GM21360 (cell line): ENCODE results near the gene F10.
"Not testable (repeated sequence)": the region's sequence is repeated elsewhere in the genome, so short reads cannot be mapped to it uniquely, and the experiment has no call there.

Experiments used
- ATAC-seq: cut with Tn5 transposase; IDR thresholded peaks from one replicate; pipeline ENCODE4 v1.9.1; 2021; ENCODE audit warnings: mild to moderate bottlenecking, moderate library complexity; ENCODE audit not compliant: unreplicated experiment

F10 gene

GRCh38 chr13:113098162-113098732 is 24.4 kb upstream of the F10 start:
- ATAC-seq = no peak

- ATAC-seq = no peak
Observed at GRCh38 chr13:113099142-113099541, 23.5 kb upstream of the F10 start.

- not testable (repeated sequence) for ATAC-seq
Observed at GRCh38 chr13:113102302-113102701, 20.3 kb upstream of the F10 start.

- ATAC-seq = no peak
Observed at GRCh38 chr13:113102727-113103126, 19.9 kb upstream of the F10 start.

GRCh38 chr13:113103646-113104045 is 19.0 kb upstream of the F10 start:
- no peak for ATAC-seq

- ATAC-seq = no peak
Observed at GRCh38 chr13:113105032-113105920, 17.3 kb upstream of the F10 start, which contains the start of gene F7. Gene F7, plus strand, starts transcription at chr13:113105791. Its CDS starts 51 bp downstream, at chr13:113105842.

GRCh38 chr13:113105921-113106452 is 16.6 kb upstream of the F10 start:
- no peak for ATAC-seq

GRCh38 chr13:113106711-113107351 is 15.8 kb upstream of the F10 start:
- no peak for ATAC-seq

- not testable (repeated sequence) for ATAC-seq
Observed at GRCh38 chr13:113108521-113108920, 14.1 kb upstream of the F10 start.

GRCh38 chr13:113109151-113110047 is 13.2 kb upstream of the F10 start:
- no peak for ATAC-seq

GRCh38 chr13:113110048-113110851 is 12.3 kb upstream of the F10 start:
- no peak for ATAC-seq

GRCh38 chr13:113110852-113111315 is 11.7 kb upstream of the F10 start:
- no peak for ATAC-seq

GRCh38 chr13:113111821-113112220 is 10.8 kb upstream of the F10 start:
- ATAC-seq = not testable (repeated sequence)

- ATAC-seq = not testable (repeated sequence)
Observed at GRCh38 chr13:113112475-113112874, 10.1 kb upstream of the F10 start.

GRCh38 chr13:113112893-113113845 is 9.4 kb upstream of the F10 start:
- ATAC-seq = no peak

GRCh38 chr13:113113846-113114271 is 8.7 kb upstream of the F10 start:
- ATAC-seq = no peak

- no peak for ATAC-seq
Observed at GRCh38 chr13:113114511-113115362, 7.9 kb upstream of the F10 start.
